HG03460 (cell line): Measurements from ENCODE around the gene DNAH14.

ENCODE experiments used
- ATAC-seq: cut with Tn5 transposase; IDR thresholded peaks from one replicate; pipeline ENCODE4 v1.9.1; 2021; ENCODE audit not compliant: unreplicated experiment

DNAH14 gene

GRCh38 chr1:225445639-225446594 lies 516.4 kb downstream of the DNAH14 start:
- ATAC-seq: no peak

DNA sequence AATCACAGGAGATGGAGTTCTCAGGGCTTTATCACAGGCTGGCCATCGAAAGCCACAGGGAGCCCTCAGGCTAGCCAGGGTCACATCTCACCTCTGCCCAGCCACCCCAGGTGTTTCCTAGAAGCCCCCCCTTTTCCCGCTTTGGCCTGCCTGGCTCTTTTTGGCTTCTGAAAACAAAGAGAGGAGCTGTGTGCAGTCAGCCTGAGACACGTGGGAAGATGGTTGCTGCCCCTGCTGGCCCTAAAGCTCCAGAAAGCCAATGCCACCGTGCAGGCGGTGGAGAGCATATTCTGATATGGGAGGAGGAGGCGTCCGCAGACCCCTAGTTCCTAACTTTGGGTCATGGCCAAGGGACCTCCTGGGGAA lies 517.1 kb downstream of the DNAH14 start:
- no peak for ATAC-seq

GRCh38 chr1:225446981-225447615 lies 517.6 kb downstream of the DNAH14 start:
- ATAC-seq: no peak

DNA sequence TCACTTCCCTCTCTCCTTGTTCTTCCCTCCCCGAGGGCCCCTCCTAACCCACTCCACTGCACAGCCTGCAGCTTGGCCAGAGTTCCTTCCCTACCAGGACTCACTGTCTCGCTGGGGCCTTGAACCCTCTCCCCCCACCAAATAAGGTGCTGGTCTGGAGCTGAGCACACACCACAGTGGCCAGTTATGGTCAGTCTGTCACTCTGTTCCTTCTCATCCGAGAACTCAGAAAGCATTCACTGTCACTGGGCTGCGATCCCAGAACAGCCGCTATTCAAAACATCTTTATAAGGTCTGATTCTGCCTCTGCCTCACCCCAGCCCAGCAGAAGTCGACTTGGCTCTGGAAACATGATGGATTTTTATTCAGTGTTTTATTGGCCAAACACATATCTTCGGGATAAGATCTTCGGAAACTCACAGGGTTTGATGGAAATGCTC lies 518.2 kb downstream of the DNAH14 start:
- no peak for ATAC-seq

DNA sequence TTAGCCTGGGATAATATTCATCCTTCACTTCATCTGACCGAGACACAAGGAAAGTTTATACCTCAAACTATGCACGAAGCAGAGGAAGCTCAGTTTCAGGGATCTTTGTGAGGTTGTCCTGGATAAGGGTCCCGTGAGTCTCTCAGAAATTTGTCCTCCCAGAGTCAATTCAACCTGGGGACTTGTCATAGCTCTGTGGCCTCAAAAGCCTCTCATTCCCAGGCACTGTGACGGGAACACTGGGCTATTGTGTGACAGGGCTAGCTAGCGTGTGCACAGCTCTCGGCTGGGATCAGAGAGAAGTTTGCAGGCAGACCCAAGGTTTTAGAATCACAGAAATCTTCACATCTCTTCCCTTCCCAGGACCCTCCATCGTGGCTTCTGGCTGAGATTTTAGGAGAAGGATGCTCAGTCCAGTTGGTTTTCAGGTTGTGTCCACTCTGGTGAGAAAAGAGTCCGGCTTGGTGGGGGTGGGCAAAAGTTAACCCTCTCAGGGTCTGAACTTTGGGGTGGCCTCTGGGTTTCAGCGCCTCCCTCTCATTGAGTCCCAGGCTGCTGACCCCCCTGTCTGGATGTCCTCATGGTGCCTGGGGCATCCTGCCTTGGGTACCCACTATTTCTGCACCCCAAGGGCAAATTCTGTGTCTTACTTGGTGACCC lies 518.8 kb downstream of the DNAH14 start:
- no peak for ATAC-seq
